HepG2 (cell line): Measurements from ENCODE around the gene ACE.

Source experiments
- CTCF ChIP-seq: sonication (generic); formaldehyde crosslinking; IDR thresholded peaks from 2 replicates; pipeline ENCODE4 v1.5.0; 2020; ENCODE audit warnings: mild to moderate bottlenecking, missing genetic modification reagents, moderate library complexity
- KIAA2018 ChIP-seq: sonication (generic); formaldehyde crosslinking; IDR thresholded peaks from 2 replicates; pipeline ENCODE4 v1.5.0; 2020; ENCODE audit warnings: mild to moderate bottlenecking, missing genetic modification reagents, borderline replicate concordance
- RBM39 ChIP-seq: fragments of 200-400 bp; formaldehyde crosslinking; IDR thresholded peaks from one replicate; pipeline ENCODE4 v1.6.1; 2018; ENCODE audit warnings: antibody characterized with exemption, mild to moderate bottlenecking, low read depth, low read length; ENCODE audit not compliant: poor library complexity, severe bottlenecking

- TF ChIP-seq KIAA2018 (CRISPR knock-in tag) (no peak), RBM39 (no peak), CTCF (CRISPR knock-in tag) (no peak)
Observed at GRCh38 chr17:63481488-63481870, 4.6 kb downstream of the ACE start.
